Measurements from ENCODE around the gene CDH10. TPM values are rescaled to one million over a fixed set of nuclear protein-coding genes. Genes with fewer than 3 reads are reported as not detected.

The CDH10 gene
- total RNA-seq, 1 experiment from 2014 or later, result 0.22 TPM

DNA sequence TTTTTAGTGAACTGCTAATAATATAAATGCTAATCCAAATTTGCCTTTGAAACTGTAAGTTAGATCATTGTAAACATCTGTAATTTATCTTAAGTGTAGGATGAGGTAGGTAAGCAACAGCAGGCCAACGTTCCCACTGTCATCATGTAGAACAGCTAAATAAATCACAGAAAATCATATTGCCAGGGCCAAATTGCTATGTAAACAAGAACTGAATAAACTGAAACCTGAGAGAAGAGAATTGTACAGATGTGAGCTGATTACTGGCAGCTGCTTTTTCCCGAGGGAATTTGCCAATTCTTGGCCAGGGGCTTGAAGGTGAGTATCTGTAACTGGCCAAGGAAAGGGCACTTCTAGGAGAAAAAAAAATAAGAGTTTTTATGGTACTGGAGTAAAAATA is 97.6 kb downstream of the CDH10 start:
- Mint-ChIP-seq H3K36me3 (no peaks in the 10 kb centered on the region; the same call in 1 of the 2 replicates), H3K9me3 (no peaks in the 10 kb centered on the region), H3K4me1 (no peaks in the 10 kb centered on the region), H3K27ac (no peak overlapping the region), H3K27me3 (ENCODE audit: low read depth) (no peaks in the 10 kb centered on the region), H3K4me3 (no peak overlapping the region)
- no peak for ATAC-seq
- CTCF ChIA-PET, result no interaction called here
- DNase-seq (ENCODE audit: low spot score), result no peak
- POLR2A ChIA-PET, result no interaction called here
- no peak for TF ChIP-seq ZNF423 (CRISPR knock-in tag; IDR thresholded peaks at IDR 0.05)

DNA sequence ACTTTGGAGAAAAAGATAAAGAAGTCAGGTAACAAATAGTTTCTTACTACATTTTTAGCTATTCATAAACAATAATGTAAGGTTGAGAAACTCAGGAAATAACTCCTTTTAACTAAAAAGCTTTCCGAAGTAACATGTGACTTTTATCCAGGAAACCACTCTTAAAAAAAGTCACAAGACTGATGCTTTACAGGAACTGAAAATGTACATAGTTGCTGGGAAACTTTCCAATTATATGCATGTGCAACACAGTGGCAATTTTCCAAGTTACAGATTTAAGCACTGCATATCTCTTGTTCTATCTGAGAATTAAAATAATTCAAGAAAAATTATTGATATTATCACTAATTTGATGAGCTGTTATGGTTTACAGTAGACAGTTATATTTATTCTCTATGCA is 105.2 kb downstream of the CDH10 start:
- Mint-ChIP-seq H3K4me3 (no peak overlapping the region), H3K9me3 (peaks cover 7% of the 10 kb centered on the region; the same call in 1 of the 2 replicates), H3K36me3 (no peaks in the 10 kb centered on the region), H3K27me3 (ENCODE audit: low read depth) (no peaks in the 10 kb centered on the region), H3K4me1 (peaks cover 3% of the 10 kb centered on the region; the same call in 1 of the 2 replicates), H3K27ac (no peak overlapping the region)
- TF ChIP-seq, protein P1, sequence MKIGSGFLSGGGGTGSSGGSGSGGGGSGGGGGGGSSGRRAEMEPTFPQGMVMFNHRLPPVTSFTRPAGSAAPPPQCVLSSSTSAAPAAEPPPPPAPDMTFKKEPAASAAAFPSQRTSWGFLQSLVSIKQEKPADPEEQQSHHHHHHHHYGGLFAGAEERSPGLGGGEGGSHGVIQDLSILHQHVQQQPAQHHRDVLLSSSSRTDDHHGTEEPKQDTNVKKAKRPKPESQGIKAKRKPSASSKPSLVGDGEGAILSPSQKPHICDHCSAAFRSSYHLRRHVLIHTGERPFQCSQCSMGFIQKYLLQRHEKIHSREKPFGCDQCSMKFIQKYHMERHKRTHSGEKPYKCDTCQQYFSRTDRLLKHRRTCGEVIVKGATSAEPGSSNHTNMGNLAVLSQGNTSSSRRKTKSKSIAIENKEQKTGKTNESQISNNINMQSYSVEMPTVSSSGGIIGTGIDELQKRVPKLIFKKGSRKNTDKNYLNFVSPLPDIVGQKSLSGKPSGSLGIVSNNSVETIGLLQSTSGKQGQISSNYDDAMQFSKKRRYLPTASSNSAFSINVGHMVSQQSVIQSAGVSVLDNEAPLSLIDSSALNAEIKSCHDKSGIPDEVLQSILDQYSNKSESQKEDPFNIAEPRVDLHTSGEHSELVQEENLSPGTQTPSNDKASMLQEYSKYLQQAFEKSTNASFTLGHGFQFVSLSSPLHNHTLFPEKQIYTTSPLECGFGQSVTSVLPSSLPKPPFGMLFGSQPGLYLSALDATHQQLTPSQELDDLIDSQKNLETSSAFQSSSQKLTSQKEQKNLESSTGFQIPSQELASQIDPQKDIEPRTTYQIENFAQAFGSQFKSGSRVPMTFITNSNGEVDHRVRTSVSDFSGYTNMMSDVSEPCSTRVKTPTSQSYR (CRISPR knock-in tag; IDR thresholded peaks at IDR 0.05), result no peak
- ATAC-seq (no peak), DNase-seq (ENCODE audit: low spot score) (no peak)
- CTCF ChIA-PET, result no interaction called here
- POLR2A ChIA-PET, result no interaction called here

DNA sequence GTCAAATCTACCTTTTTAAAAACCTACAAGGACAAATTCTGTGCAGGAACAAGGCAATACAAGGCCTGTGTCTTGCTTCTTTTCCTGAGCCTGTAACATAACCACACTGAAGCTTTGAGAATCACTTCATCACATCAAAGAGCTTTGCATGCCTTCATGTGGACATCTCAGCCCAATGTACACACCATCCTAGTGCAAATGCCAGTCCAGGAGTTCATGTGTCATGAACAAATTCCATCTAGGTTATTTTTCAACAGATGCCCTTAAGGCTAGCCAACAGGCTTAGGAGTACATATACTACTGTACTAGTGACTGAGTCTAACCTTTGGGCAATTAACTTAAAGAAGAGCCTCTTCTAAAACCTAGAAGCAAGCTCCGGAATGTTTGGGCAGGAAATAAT is 106.4 kb downstream of the CDH10 start:
- CTCF ChIA-PET, result no interaction called here
- H3K4me3 Mint-ChIP-seq, result no peak overlapping the region
- peaks cover 3% of the 10 kb centered on the region; the same call in 1 of the 2 replicates for H3K4me1 Mint-ChIP-seq
- peaks cover 7% of the 10 kb centered on the region; the same call in 1 of the 2 replicates for H3K9me3 Mint-ChIP-seq
- H3K36me3 Mint-ChIP-seq, result no peaks in the 10 kb centered on the region
- ATAC-seq (no peak), DNase-seq (ENCODE audit: low spot score) (no peak)
- no peak overlapping the region for H3K27ac Mint-ChIP-seq
- POLR2A ChIA-PET, result no interaction called here
- TF ChIP-seq ZBTB21 (CRISPR knock-in tag; IDR thresholded peaks at IDR 0.05; ENCODE audit: borderline replicate concordance) (no peak), MXD4 (CRISPR knock-in tag; IDR thresholded peaks at IDR 0.05; ENCODE audit: borderline replicate concordance) (no peak), GRHL2 (CRISPR knock-in tag; IDR thresholded peaks at IDR 0.05; ENCODE audit: insufficient replicate concordance, severe bottlenecking) (no peak), SMAD3 (CRISPR knock-in tag; IDR thresholded peaks at IDR 0.05; ENCODE audit: borderline replicate concordance) (no peak), NFE2L1 (CRISPR knock-in tag; IDR thresholded peaks at IDR 0.05) (no peak), ZNF138 (CRISPR knock-in tag; conservative IDR thresholded peaks at IDR 0.05) (no peak), JUN (CRISPR knock-in tag; IDR thresholded peaks at IDR 0.05) (no peak), EMX1 (CRISPR knock-in tag; IDR thresholded peaks at IDR 0.05) (no peak)
- TF ChIP-seq, protein P2, sequence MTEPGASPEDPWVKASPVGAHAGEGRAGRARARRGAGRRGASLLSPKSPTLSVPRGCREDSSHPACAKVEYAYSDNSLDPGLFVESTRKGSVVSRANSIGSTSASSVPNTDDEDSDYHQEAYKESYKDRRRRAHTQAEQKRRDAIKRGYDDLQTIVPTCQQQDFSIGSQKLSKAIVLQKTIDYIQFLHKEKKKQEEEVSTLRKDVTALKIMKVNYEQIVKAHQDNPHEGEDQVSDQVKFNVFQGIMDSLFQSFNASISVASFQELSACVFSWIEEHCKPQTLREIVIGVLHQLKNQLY (CRISPR knock-in tag; IDR thresholded peaks at IDR 0.05), result no peak
- TF ChIP-seq, protein P3, sequence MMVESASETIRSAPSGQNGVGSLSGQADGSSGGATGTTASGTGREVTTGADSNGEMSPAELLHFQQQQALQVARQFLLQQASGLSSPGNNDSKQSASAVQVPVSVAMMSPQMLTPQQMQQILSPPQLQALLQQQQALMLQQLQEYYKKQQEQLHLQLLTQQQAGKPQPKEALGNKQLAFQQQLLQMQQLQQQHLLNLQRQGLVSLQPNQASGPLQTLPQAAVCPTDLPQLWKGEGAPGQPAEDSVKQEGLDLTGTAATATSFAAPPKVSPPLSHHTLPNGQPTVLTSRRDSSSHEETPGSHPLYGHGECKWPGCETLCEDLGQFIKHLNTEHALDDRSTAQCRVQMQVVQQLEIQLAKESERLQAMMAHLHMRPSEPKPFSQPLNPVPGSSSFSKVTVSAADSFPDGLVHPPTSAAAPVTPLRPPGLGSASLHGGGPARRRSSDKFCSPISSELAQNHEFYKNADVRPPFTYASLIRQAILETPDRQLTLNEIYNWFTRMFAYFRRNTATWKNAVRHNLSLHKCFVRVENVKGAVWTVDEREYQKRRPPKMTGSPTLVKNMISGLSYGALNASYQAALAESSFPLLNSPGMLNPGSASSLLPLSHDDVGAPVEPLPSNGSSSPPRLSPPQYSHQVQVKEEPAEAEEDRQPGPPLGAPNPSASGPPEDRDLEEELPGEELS (CRISPR knock-in tag; IDR thresholded peaks at IDR 0.05), result no peak
- TF ChIP-seq, protein P4, sequence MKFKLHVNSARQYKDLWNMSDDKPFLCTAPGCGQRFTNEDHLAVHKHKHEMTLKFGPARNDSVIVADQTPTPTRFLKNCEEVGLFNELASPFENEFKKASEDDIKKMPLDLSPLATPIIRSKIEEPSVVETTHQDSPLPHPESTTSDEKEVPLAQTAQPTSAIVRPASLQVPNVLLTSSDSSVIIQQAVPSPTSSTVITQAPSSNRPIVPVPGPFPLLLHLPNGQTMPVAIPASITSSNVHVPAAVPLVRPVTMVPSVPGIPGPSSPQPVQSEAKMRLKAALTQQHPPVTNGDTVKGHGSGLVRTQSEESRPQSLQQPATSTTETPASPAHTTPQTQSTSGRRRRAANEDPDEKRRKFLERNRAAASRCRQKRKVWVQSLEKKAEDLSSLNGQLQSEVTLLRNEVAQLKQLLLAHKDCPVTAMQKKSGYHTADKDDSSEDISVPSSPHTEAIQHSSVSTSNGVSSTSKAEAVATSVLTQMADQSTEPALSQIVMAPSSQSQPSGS (CRISPR knock-in tag; IDR thresholded peaks at IDR 0.05; ENCODE audit: borderline replicate concordance, low read depth), result no peak
- TF ChIP-seq, protein P5, sequence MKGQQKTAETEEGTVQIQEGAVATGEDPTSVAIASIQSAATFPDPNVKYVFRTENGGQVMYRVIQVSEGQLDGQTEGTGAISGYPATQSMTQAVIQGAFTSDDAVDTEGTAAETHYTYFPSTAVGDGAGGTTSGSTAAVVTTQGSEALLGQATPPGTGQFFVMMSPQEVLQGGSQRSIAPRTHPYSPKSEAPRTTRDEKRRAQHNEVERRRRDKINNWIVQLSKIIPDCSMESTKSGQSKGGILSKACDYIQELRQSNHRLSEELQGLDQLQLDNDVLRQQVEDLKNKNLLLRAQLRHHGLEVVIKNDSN (CRISPR knock-in tag; IDR thresholded peaks at IDR 0.05), result no peak
- TF ChIP-seq, protein P6, sequence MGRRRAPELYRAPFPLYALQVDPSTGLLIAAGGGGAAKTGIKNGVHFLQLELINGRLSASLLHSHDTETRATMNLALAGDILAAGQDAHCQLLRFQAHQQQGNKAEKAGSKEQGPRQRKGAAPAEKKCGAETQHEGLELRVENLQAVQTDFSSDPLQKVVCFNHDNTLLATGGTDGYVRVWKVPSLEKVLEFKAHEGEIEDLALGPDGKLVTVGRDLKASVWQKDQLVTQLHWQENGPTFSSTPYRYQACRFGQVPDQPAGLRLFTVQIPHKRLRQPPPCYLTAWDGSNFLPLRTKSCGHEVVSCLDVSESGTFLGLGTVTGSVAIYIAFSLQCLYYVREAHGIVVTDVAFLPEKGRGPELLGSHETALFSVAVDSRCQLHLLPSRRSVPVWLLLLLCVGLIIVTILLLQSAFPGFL (CRISPR knock-in tag; IDR thresholded peaks at IDR 0.05; ENCODE audit: borderline replicate concordance), result no peak
- TF ChIP-seq, protein P7, sequence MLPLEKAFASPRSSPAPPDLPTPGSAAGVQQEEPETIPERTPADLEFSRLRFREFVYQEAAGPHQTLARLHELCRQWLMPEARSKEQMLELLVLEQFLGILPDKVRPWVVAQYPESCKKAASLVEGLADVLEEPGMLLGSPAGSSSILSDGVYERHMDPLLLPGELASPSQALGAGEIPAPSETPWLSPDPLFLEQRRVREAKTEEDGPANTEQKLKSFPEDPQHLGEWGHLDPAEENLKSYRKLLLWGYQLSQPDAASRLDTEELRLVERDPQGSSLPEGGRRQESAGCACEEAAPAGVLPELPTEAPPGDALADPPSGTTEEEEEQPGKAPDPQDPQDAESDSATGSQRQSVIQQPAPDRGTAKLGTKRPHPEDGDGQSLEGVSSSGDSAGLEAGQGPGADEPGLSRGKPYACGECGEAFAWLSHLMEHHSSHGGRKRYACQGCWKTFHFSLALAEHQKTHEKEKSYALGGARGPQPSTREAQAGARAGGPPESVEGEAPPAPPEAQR (CRISPR knock-in tag; IDR thresholded peaks at IDR 0.05), result no peak
- no peaks in the 10 kb centered on the region for H3K27me3 Mint-ChIP-seq (ENCODE audit: low read depth)
